Stomach (tissue), 9 donors: ENCODE measurements around the gene EHBP1L1. TPM values are rescaled to one million over a fixed set of nuclear protein-coding genes. Genes with fewer than 3 reads are reported as not detected.

Experiments used
- DNase-seq, 2 donors: peaks; one replicate each; pipeline versions ENCODE4 v3.0.0 to v3.0.0-alpha.2; 2013 to 2019
- H3K27ac ChIP-seq, 5 donors: fragments of 200-600 bp in 4 of 5; sonication (generic) in 4 of 5; one replicate each; pipeline ENCODE4 v1.5.1; 2013 to 2019; ENCODE audit warnings: mild to moderate bottlenecking in 1 of 5, moderate library complexity in 1 of 5
- H3K27me3 ChIP-seq, 3 donors: fragments of 200-600 bp; sonication (generic); one replicate each; pipeline ENCODE4 v1.5.1; 2017 to 2019; ENCODE audit warnings: mixed run types in 1 of 3
- H3K36me3 ChIP-seq, 4 donors: fragments of 200-600 bp; sonication (generic); 1 replicate in 3 of 4; 2 replicates in 1 of 4; pipeline ENCODE4 v1.5.1; 2016 to 2019
- H3K4me1 ChIP-seq, 4 donors: fragments of 200-600 bp; sonication (generic); one replicate each; pipeline ENCODE4 v1.5.1; 2016 to 2019
- H3K4me3 ChIP-seq, 4 donors: fragments of 200-600 bp; sonication (generic) in 3 of 4; one replicate each; pipeline ENCODE4 v1.5.1; 2016 to 2019; ENCODE audit warnings: mild to moderate bottlenecking in 1 of 4
- H3K9me3 ChIP-seq, 4 donors: fragments of 200-600 bp; sonication (generic); one replicate each; pipeline ENCODE4 v1.5.1; 2016 to 2019
- EP300 ChIP-seq: sonication (generic); formaldehyde crosslinking; IDR thresholded peaks from one replicate; pipeline ENCODE4 v1.6.1; 2017; ENCODE audit warnings: antibody characterized with exemption
- POLR2A ChIP-seq, 4 donors: fragments of 450-650 bp; IDR thresholded peaks; one replicate each; pipeline ENCODE4 v1.6.1; 2016; ENCODE audit warnings: antibody characterized with exemption in 4 of 4, control low read depth in 2 of 4, mild to moderate bottlenecking in 1 of 4, moderate library complexity in 1 of 4
- POLR2AphosphoS5 ChIP-seq, 3 donors: sonication (generic); formaldehyde crosslinking; IDR thresholded peaks; one replicate each; pipeline ENCODE4 v1.6.1; 2016; ENCODE audit warnings: antibody characterized with exemption in 3 of 3
- WGBS, 5 donors: extraction: QIAGEN DNeasy Blood & Tissue Kit in 3 of 5; methylation state at CpG; one replicate each; pipeline versions ENCODE4 v1.1.5 to v1.1.7; 2013 to 2018; 5-methylcytosine and 5-hydroxymethylcytosine counted together
- intact Hi-C: fragments of 100-400 bp; cut with DNase I; formaldehyde crosslinking; loops from one replicate; pipeline ENCODE4 v1.15.1; 2023; ENCODE audit warnings: low total_unique reads
- polyA plus RNA-seq, 3 donors: library from polyadenylated mRNA; stranded (reverse); fragments of 200-250 nt; gene quantifications; one replicate each; pipeline ENCODE4 v1.2.3, GENCODE V29; 2013
- total RNA-seq, 5 donors: library from RNA; depleted of rRNA; stranded (reverse); fragments of >200 nt; gene quantifications; one replicate each; pipeline versions ENCODE4 v1.1.0 to v1.2.3, GENCODE V29; 2014 to 2016
- TF ChIP-seq, protein P1 (sequence below), 7 experiments: fragments of 450-650 bp in 4 of 7; fragments of 200-600 bp in 3 of 7; sonication (generic) in 3 of 7; IDR thresholded peaks; one replicate each; pipeline ENCODE4 v1.5.1; 2016 to 2019; ENCODE audit warnings: antibody characterized with exemption in 7 of 7, control low read depth in 2 of 7, mild to moderate bottlenecking in 1 of 7
- donor health status: healthy with polysubstance abuse.
- donor health status: Bipolar disorder and iron deficiency.
- donor health status: healthy.

EHBP1L1 gene
- total and polyA plus RNA-seq, 8 donors, result 28.0 to 200 (median 89.4) TPM

DNA sequence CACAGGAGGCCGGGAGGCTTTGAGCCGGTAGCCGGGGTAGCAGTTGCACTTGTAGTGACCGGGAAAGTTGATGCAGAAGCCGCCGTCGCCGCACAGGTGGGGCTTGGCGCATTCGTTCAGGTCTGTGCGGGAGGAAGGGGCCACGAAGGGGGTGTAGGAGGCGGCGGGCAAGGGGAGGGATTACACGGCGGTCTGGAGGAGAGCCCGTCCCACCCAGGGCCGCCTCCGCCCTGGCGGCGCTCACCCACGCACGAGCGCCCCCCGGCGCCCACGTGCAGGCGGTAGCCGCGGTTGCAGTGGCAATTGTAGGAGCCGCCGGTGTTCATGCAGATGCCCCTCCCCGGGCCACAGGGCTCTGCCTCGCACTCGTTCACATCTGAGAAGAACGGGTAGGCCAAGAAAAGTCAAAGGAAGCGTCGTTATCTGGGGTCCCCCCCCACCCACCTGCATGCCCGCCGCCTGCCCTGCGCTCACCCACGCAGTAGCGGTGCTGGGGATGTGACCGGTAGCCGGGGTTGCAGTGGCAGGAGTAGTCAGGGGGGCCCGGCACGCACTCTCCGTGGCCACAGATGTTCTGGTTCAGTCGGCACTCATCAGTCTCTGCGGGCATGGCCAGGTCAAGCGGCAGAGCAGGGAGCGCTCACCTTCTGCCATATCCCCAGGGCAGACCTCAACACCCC, 28.3 kb upstream of the EHBP1L1 start:
- no peak for TF ChIP-seq EP300
- no peak for TF ChIP-seq POLR2AphosphoS5 (IDR thresholded peaks at IDR 0.05)
- TF ChIP-seq, protein P1, sequence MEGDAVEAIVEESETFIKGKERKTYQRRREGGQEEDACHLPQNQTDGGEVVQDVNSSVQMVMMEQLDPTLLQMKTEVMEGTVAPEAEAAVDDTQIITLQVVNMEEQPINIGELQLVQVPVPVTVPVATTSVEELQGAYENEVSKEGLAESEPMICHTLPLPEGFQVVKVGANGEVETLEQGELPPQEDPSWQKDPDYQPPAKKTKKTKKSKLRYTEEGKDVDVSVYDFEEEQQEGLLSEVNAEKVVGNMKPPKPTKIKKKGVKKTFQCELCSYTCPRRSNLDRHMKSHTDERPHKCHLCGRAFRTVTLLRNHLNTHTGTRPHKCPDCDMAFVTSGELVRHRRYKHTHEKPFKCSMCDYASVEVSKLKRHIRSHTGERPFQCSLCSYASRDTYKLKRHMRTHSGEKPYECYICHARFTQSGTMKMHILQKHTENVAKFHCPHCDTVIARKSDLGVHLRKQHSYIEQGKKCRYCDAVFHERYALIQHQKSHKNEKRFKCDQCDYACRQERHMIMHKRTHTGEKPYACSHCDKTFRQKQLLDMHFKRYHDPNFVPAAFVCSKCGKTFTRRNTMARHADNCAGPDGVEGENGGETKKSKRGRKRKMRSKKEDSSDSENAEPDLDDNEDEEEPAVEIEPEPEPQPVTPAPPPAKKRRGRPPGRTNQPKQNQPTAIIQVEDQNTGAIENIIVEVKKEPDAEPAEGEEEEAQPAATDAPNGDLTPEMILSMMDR (IDR thresholded peaks at IDR 0.05), result no peak
- TF ChIP-seq POLR2A (IDR thresholded peaks at IDR 0.05), result no peak
- intact Hi-C loops, result no loop called here
- no peak for DNase-seq
- Histone ChIP-seq H3K27me3 (no peaks in the 10 kb centered on the region), H3K9me3 (no peaks in the 10 kb centered on the region), H3K36me3 (peaks cover 0 to 74% (median 38%) of the 10 kb centered on the region in 4 donors), H3K4me1 (peaks cover 10 to 45% (median 40%) of the 10 kb centered on the region in 4 donors), H3K4me3 (no peak overlapping the region), H3K27ac (peak overlapping the region in 1 of 5 donors; percentile 81)
- WGBS, 5 donors, result 78 to 89% (median 83%) methylated on average over 23 to 52 of the region's 52 CpGs

DNA sequence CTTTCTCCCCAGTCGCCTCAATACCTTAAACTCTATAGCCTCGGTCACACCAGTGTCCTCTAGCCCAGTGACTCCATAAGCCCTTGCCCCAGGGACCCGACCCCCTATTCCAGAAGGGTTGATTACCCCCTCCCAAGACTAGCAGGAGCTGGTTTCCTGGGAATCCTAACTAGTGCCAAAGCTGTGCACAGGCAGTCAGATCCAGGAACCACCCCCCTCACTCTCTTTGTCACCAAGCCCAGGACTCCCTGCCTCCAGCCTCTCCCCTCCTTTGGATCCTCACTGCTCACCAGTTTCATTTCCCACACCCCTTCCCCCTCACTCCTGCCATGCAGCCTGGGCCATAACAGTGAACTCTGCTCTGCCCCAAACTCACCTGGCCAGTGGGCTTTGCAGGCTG, 27.5 kb upstream of the EHBP1L1 start:
- TF ChIP-seq POLR2AphosphoS5 (IDR thresholded peaks at IDR 0.05) (no peak), POLR2A (IDR thresholded peaks at IDR 0.05) (no peak), EP300 (no peak)
- TF ChIP-seq, protein P1 (IDR thresholded peaks at IDR 0.05), result no peak
- peaks cover 10 to 53% (median 45%) of the 10 kb centered on the region in 4 donors for H3K4me1 ChIP-seq
- H3K27ac ChIP-seq, result no peak overlapping the region
- no peak overlapping the region for H3K4me3 ChIP-seq
- H3K27me3 ChIP-seq, result no peaks in the 10 kb centered on the region
- peaks cover 0 to 76% (median 38%) of the 10 kb centered on the region in 4 donors for H3K36me3 ChIP-seq
- no peaks in the 10 kb centered on the region for H3K9me3 ChIP-seq
- intact Hi-C loops, result no loop called here
- DNase-seq, result no peak
- WGBS, 5 donors, result 88 to 96% (median 93%) methylated on average over 3 of the region's 3 CpGs

DNA sequence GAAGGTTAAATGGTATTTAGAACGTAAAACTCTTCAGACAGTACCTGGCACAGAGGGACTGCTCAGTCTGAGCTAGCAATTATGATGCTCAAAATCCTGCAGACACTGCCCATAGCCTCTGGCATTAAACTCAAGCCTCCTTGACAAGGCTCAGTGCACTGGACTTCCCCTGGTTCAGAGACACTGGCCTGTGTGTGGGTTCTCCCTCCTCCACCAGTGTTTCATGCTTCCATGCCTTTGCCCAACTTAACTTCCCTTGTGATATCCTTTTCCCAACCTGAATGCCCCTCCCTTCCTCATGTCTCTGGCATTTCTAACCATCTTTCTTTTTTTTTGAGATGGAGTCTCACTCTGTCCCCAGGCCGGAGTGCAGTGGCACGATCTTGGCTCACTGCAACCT, 26.8 kb upstream of the EHBP1L1 start:
- 90 to 93% (median 92%) methylated on average over 3 of the region's 3 CpGs for WGBS, 5 donors
- H3K4me3 ChIP-seq, result no peak overlapping the region
- no peaks in the 10 kb centered on the region for H3K27me3 ChIP-seq
- TF ChIP-seq, protein P1 (IDR thresholded peaks at IDR 0.05), result no peak
- TF ChIP-seq POLR2AphosphoS5 (IDR thresholded peaks at IDR 0.05) (no peak), EP300 (no peak), POLR2A (IDR thresholded peaks at IDR 0.05) (no peak)
- H3K9me3 ChIP-seq, result no peaks in the 10 kb centered on the region
- no peak overlapping the region for H3K27ac ChIP-seq
- H3K4me1 ChIP-seq, result peaks cover 10 to 60% (median 52%) of the 10 kb centered on the region in 4 donors
- peaks cover 0 to 76% (median 42%) of the 10 kb centered on the region in 4 donors for H3K36me3 ChIP-seq
- intact Hi-C loops, result no loop called here
- no peak for DNase-seq

GRCh38 chr11:65551572-65552387, 24.1 kb upstream of the EHBP1L1 start:
- H3K9me3 ChIP-seq, result no peaks in the 10 kb centered on the region
- WGBS, 5 donors, result 47 to 56% (median 52%) methylated on average over 12 to 17 of the region's 17 CpGs
- intact Hi-C loops, result no loop called here
- TF ChIP-seq POLR2A (IDR thresholded peaks at IDR 0.05) (no peak), EP300 (no peak), POLR2AphosphoS5 (IDR thresholded peaks at IDR 0.05) (peak in 2 of 3 donors; percentile 23 to 61)
- TF ChIP-seq, protein P1 (IDR thresholded peaks at IDR 0.05), result peak in 4 of 7 experiments; percentile 25 to 36 (median 34)
- peak; percentile 81 to 86 for DNase-seq
- no peaks in the 10 kb centered on the region for H3K27me3 ChIP-seq
- H3K36me3 ChIP-seq, result peaks cover 0 to 63% (median 36%) of the 10 kb centered on the region in 4 donors
- peak overlapping the region in 1 of 4 donors; percentile 30 for H3K4me3 ChIP-seq
- peaks cover 28 to 74% (median 64%) of the 10 kb centered on the region in 4 donors for H3K4me1 ChIP-seq
- H3K27ac ChIP-seq, result peak overlapping the region; percentile 39 to 68 (median 55)
